Omental fat pad (tissue), 4 donors: Measurements from ENCODE around the gene TBL1X. TPM values are rescaled to one million over a fixed set of nuclear protein-coding genes. Genes with fewer than 3 reads are reported as not detected.

Experiments
- ATAC-seq: fragments of 150-250 bp; one replicate; pipeline ENCODE4 v1.9.1; 2016; ENCODE audit warnings: mild to moderate bottlenecking, moderate library complexity; ENCODE audit not compliant: low FRiP score
- DNase-seq: peaks from one replicate; pipeline ENCODE4 v3.0.0-alpha.2; 2019; ENCODE audit warnings: low spot score
- CTCF ChIP-seq, 3 donors: fragments of 450-650 bp; IDR thresholded peaks; one replicate each; pipeline ENCODE4 v1.5.1; 2016 to 2017; ENCODE audit warnings: antibody characterized with exemption in 3 of 3, mild to moderate bottlenecking in 3 of 3, moderate library complexity in 2 of 3
- total RNA-seq, 4 donors: library from RNA; depleted of rRNA; stranded (reverse); fragments of >200 nt; gene quantifications; one replicate each; pipeline ENCODE4 v1.1.0, GENCODE V29; 2016

The TBL1X gene
- total RNA-seq, 4 donors from 2014 or later = 13.1 to 22.7 (median 16.2) TPM

- DNase-seq (no peak), ATAC-seq (no peak)
- TF ChIP-seq CTCF (IDR thresholded peaks at IDR 0.05) = no peak
Measured at GRCh38 chrX:9461087-9461486, 3.8 kb upstream of the TBL1X start.

- ATAC-seq (no peak), DNase-seq (no peak)
- TF ChIP-seq CTCF (IDR thresholded peaks at IDR 0.05) = no peak
Measured at GRCh38 chrX:9462456-9462855, 2.4 kb upstream of the TBL1X start.

- DNase-seq (no peak), ATAC-seq (no peak)
- TF ChIP-seq CTCF (IDR thresholded peaks at IDR 0.05) = no peak
Measured at GRCh38 chrX:9465380-9466123, 694 bp downstream of the TBL1X start.

- ATAC-seq (no peak), DNase-seq (no peak)
- no peak for TF ChIP-seq CTCF (IDR thresholded peaks at IDR 0.05)
Measured at GRCh38 chrX:9466124-9466495, 1.3 kb downstream of the TBL1X start.

GRCh38 chrX:9466736-9467135 lies 1.9 kb downstream of the TBL1X start:
- DNase-seq (no peak), ATAC-seq (no peak)
- no peak for TF ChIP-seq CTCF (IDR thresholded peaks at IDR 0.05)

GRCh38 chrX:9467146-9467545 lies 2.3 kb downstream of the TBL1X start:
- no peak for DNase-seq
- TF ChIP-seq CTCF (IDR thresholded peaks at IDR 0.05) = no peak
- ATAC-seq = no peak

GRCh38 chrX:9467751-9468150 lies 2.9 kb downstream of the TBL1X start:
- DNase-seq (no peak), ATAC-seq (no peak)
- TF ChIP-seq CTCF (IDR thresholded peaks at IDR 0.05) = no peak
